WTC11 (cell line): Measurements from ENCODE around the gene GPD1L. TPM values are rescaled to one million over a fixed set of nuclear protein-coding genes. Genes with fewer than 3 reads are reported as not detected.

Experiments used
- ATAC-seq: fragments of 200-7000 bp; cut with Tn5 transposase; 2 replicates; pipeline ENCODE4 v1.10.0; 2021; ENCODE audit warnings: mild to moderate bottlenecking, moderate library complexity
- CTCF ChIA-PET: fragments of 300-600 bp; sonication (Branson Sonifier 250); formaldehyde crosslinking; loops from one replicate; lab custom pipeline; 2021; ENCODE audit warnings: antibody characterized with exemption; lab: Charles Lee
- POLR2A ChIA-PET: fragments of 350-600 bp; sonication (Branson Sonifier 250); formaldehyde crosslinking; loops from one replicate; lab custom pipeline; 2021; ENCODE audit warnings: antibody characterized with exemption; lab: Charles Lee
- DNase-seq: peaks from one replicate; pipeline ENCODE4 v3.0.0; 2021; ENCODE audit warnings: low spot score
- H3K27ac Mint-ChIP-seq: 2 replicates; pipeline ENCODE4 v1.8.0; 2021; ENCODE audit warnings: mixed read lengths
- H3K27me3 Mint-ChIP-seq: 2 replicates; pipeline ENCODE4 v1.8.0; 2021; ENCODE audit warnings: low read depth, mild to moderate bottlenecking, moderate library complexity, mixed read lengths
- H3K36me3 Mint-ChIP-seq: 2 replicates; pipeline ENCODE4 v1.8.0; 2021; ENCODE audit warnings: mixed read lengths
- H3K4me1 Mint-ChIP-seq: 2 replicates; pipeline ENCODE4 v1.8.0; 2022; ENCODE audit warnings: mixed read lengths
- H3K4me3 Mint-ChIP-seq: 2 replicates; pipeline ENCODE4 v1.8.0; 2021; ENCODE audit warnings: mild to moderate bottlenecking, moderate library complexity, mixed read lengths
- H3K9me3 Mint-ChIP-seq: 2 replicates; pipeline ENCODE4 v1.8.0; 2021; ENCODE audit warnings: mixed read lengths
- CREM ChIP-seq: sonication (generic); formaldehyde crosslinking; IDR thresholded peaks from 2 replicates; pipeline ENCODE4 v1.8.1; 2022; ENCODE audit warnings: mild to moderate bottlenecking, missing genetic modification reagents, moderate library complexity
- ESRRA ChIP-seq: sonication (generic); formaldehyde crosslinking; IDR thresholded peaks from 2 replicates; pipeline ENCODE4 v1.8.1; 2022; ENCODE audit warnings: mild to moderate bottlenecking, missing genetic modification reagents, borderline replicate concordance
- ETV6 ChIP-seq: sonication (generic); formaldehyde crosslinking; IDR thresholded peaks from 2 replicates; pipeline ENCODE4 v1.8.1; 2022; ENCODE audit warnings: mild to moderate bottlenecking, missing genetic modification reagents
- FOXJ3 ChIP-seq: sonication (generic); formaldehyde crosslinking; IDR thresholded peaks from 2 replicates; pipeline ENCODE4 v1.9.0; 2021; ENCODE audit warnings: missing genetic modification reagents, mild to moderate bottlenecking, borderline replicate concordance
- FOXP1 ChIP-seq: sonication (generic); formaldehyde crosslinking; IDR thresholded peaks from 2 replicates; pipeline ENCODE4 v1.8.0; 2022; ENCODE audit warnings: missing genetic modification reagents, mild to moderate bottlenecking, moderate library complexity, borderline replicate concordance
- GTF2I ChIP-seq: fragments of 250-450 bp; sonication (Bioruptor Pico); conservative IDR thresholded peaks from 2 replicates; pipeline ENCODE4 v1.4.0; 2021; ENCODE audit warnings: mild to moderate bottlenecking
- NFE2L1 ChIP-seq: sonication (generic); formaldehyde crosslinking; IDR thresholded peaks from 2 replicates; pipeline ENCODE4 v1.8.1; 2023; ENCODE audit warnings: missing genetic modification reagents
- NFYB ChIP-seq: sonication (generic); formaldehyde crosslinking; conservative IDR thresholded peaks from 2 replicates; pipeline ENCODE4 v1.8.0; 2022; ENCODE audit warnings: low read depth, missing genetic modification reagents
- NR2C2 ChIP-seq: sonication (generic); formaldehyde crosslinking; IDR thresholded peaks from 2 replicates; pipeline ENCODE4 v1.8.0; 2022; ENCODE audit warnings: mild to moderate bottlenecking, missing genetic modification reagents
- RELA ChIP-seq: sonication (generic); formaldehyde crosslinking; IDR thresholded peaks from 2 replicates; pipeline ENCODE4 v1.8.1; 2022; ENCODE audit warnings: missing genetic modification reagents, mild to moderate bottlenecking, borderline replicate concordance
- TEAD1 ChIP-seq: sonication (generic); formaldehyde crosslinking; IDR thresholded peaks from 2 replicates; pipeline ENCODE4 v1.8.0; 2022; ENCODE audit warnings: mild to moderate bottlenecking, missing genetic modification reagents
- ZNF138 ChIP-seq: sonication (generic); formaldehyde crosslinking; conservative IDR thresholded peaks from 2 replicates; pipeline ENCODE4 v1.8.1; 2022; ENCODE audit warnings: mild to moderate bottlenecking, moderate library complexity, missing genetic modification reagents
- ZNF232 ChIP-seq: sonication (generic); formaldehyde crosslinking; IDR thresholded peaks from 2 replicates; pipeline ENCODE4 v1.8.0; 2022; ENCODE audit warnings: mild to moderate bottlenecking, missing genetic modification reagents
- ZNF317 ChIP-seq: sonication (generic); formaldehyde crosslinking; IDR thresholded peaks from 2 replicates; pipeline ENCODE4 v1.8.1; 2023; ENCODE audit warnings: low read depth, mild to moderate bottlenecking, moderate library complexity, missing genetic modification reagents, borderline replicate concordance
- ZNF423 ChIP-seq: fragments of 250-450 bp; sonication (Bioruptor Pico); IDR thresholded peaks from 2 replicates; pipeline ENCODE4 v2.1.2; 2022; ENCODE audit warnings: mild to moderate bottlenecking, moderate library complexity
- total RNA-seq: library from RNA; stranded (reverse); gene quantifications from 3 replicates; pipeline ENCODE4 v1.2.3, GENCODE V29; 2021
- TF ChIP-seq, protein P1 (sequence below): sonication (generic); formaldehyde crosslinking; IDR thresholded peaks from 2 replicates; pipeline ENCODE4 v1.8.1; 2023; ENCODE audit warnings: mild to moderate bottlenecking, moderate library complexity, missing genetic modification reagents
- TF ChIP-seq, protein P2 (sequence below): fragments of 250-450 bp; sonication (Bioruptor Pico); conservative IDR thresholded peaks from 2 replicates; pipeline ENCODE4 v1.9.0; 2021; ENCODE audit warnings: mild to moderate bottlenecking
- TF ChIP-seq, protein P3 (sequence below): sonication (generic); formaldehyde crosslinking; IDR thresholded peaks from 2 replicates; pipeline ENCODE4 v1.8.1; 2022; ENCODE audit warnings: low read depth, mild to moderate bottlenecking, moderate library complexity, missing genetic modification reagents, borderline replicate concordance
- TF ChIP-seq, protein P4 (sequence below): sonication (generic); formaldehyde crosslinking; conservative IDR thresholded peaks from 2 replicates; pipeline ENCODE4 v1.8.1; 2022; ENCODE audit warnings: mild to moderate bottlenecking, missing genetic modification reagents
- TF ChIP-seq, protein P5 (sequence below): fragments of 250-450 bp; sonication (Bioruptor Pico); IDR thresholded peaks from 2 replicates; pipeline ENCODE4 v1.9.0; 2021; ENCODE audit warnings: mild to moderate bottlenecking
- TF ChIP-seq, protein P6 (sequence below): sonication (generic); formaldehyde crosslinking; IDR thresholded peaks from 2 replicates; pipeline ENCODE4 v1.8.0; 2022; ENCODE audit warnings: mild to moderate bottlenecking, missing genetic modification reagents
- TF ChIP-seq, protein P7 (sequence below): fragments of 250-450 bp; sonication (Bioruptor Pico); IDR thresholded peaks from 2 replicates; pipeline ENCODE4 v2.1.2; 2022; ENCODE audit warnings: mild to moderate bottlenecking, moderate library complexity
- TF ChIP-seq, protein P8 (sequence below): fragments of 250-450 bp; sonication (Bioruptor Pico); IDR thresholded peaks from 2 replicates; pipeline ENCODE4 v1.8.0; 2021; ENCODE audit warnings: mild to moderate bottlenecking
- TF ChIP-seq, protein P9 (sequence below): sonication (generic); formaldehyde crosslinking; conservative IDR thresholded peaks from 2 replicates; pipeline ENCODE4 v1.8.1; 2023; ENCODE audit warnings: mild to moderate bottlenecking, low read depth, missing genetic modification reagents, moderate library complexity

Gene GPD1L
- total RNA-seq, 1 experiment from 2014 or later = 5.8 TPM

DNA sequence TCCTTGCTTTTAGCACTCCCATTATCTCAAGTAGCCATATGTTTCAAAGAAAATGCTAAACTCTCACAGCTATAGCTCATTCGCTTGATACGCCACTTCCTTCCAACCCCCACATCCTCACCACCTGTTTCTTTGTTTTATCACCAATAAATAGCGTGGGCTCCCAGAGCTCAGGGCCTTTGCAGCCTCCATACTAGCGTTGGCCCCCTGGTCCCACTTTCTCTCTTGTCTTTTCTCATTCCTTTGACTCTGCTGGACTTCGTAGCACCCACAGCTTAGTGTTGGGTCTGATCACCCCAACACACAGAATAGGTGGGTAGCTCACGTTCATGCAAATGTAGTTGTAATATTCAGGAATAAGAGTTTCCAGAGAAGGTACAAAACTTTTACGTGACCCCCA lies 4.1 kb upstream of the GPD1L start:
- Mint-ChIP-seq H3K4me3 (no peak overlapping the region), H3K27me3 (peaks cover 24% of the 10 kb centered on the region), H3K4me1 (peaks cover 6% of the 10 kb centered on the region), H3K36me3 (peaks cover 25% of the 10 kb centered on the region), H3K9me3 (peaks cover 47% of the 10 kb centered on the region), H3K27ac (no peak overlapping the region)
- TF ChIP-seq, protein P1, sequence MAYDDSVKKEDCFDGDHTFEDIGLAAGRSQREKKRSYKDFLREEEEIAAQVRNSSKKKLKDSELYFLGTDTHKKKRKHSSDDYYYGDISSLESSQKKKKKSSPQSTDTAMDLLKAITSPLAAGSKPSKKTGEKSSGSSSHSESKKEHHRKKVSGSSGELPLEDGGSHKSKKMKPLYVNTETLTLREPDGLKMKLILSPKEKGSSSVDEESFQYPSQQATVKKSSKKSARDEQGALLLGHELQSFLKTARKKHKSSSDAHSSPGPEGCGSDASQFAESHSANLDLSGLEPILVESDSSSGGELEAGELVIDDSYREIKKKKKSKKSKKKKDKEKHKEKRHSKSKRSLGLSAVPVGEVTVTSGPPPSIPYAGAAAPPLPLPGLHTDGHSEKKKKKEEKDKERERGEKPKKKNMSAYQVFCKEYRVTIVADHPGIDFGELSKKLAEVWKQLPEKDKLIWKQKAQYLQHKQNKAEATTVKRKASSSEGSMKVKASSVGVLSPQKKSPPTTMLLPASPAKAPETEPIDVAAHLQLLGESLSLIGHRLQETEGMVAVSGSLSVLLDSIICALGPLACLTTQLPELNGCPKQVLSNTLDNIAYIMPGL (CRISPR knock-in tag) = no peak
- TF ChIP-seq, protein P2, sequence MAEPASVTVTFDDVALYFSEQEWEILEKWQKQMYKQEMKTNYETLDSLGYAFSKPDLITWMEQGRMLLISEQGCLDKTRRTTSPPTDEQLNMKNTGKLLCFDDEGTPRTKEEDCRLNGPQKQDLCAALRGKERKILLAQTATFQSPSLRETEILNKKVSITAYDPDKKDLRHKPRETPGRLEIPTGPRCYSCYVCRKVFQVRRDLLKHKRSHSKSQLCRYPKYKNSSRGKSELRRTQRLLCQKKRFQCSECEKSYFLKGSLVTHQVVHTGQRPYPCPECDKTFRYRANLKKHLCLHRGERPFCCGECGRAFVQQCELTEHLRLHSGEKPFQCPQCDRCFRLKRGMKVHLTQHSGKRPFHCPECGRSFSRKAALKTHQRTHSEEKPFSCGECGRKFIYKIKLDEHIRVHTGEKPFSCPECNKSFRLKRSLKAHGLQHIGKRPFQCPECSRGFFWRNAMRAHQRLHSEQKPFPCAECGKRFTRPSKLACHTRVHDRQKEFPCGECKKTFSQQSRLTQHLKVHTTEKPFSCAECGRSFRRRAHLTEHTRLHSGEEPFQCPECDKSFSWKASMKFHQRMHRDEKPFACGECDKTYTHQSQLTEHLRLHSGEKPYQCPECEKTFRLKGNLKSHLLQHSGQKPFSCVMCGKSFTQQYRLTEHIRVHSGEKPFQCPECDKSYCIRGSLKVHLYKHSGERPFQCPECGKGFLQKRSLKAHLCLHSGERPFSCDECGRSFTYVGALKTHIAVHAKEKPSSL (CRISPR knock-in tag) = no peak
- TF ChIP-seq CREM (CRISPR knock-in tag) = no peak
- TF ChIP-seq NFE2L1 (CRISPR knock-in tag) = no peak
- TF ChIP-seq GTF2I (CRISPR knock-in tag) = no peak
- TF ChIP-seq, protein P3, sequence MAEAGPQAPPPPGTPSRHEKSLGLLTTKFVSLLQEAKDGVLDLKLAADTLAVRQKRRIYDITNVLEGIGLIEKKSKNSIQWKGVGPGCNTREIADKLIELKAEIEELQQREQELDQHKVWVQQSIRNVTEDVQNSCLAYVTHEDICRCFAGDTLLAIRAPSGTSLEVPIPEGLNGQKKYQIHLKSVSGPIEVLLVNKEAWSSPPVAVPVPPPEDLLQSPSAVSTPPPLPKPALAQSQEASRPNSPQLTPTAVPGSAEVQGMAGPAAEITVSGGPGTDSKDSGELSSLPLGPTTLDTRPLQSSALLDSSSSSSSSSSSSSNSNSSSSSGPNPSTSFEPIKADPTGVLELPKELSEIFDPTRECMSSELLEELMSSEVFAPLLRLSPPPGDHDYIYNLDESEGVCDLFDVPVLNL (CRISPR knock-in tag) = no peak
- TF ChIP-seq ZNF138 (CRISPR knock-in tag) = no peak
- no peak for TF ChIP-seq RELA (CRISPR knock-in tag)
- no peak for TF ChIP-seq TEAD1 (CRISPR knock-in tag)
- TF ChIP-seq, protein P4, sequence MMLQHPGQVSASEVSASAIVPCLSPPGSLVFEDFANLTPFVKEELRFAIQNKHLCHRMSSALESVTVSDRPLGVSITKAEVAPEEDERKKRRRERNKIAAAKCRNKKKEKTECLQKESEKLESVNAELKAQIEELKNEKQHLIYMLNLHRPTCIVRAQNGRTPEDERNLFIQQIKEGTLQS = no peak
- no peak for TF ChIP-seq ETV6 (CRISPR knock-in tag)
- no peak for TF ChIP-seq FOXP1 (CRISPR knock-in tag)
- no peak for TF ChIP-seq ZNF232 (CRISPR knock-in tag)
- TF ChIP-seq FOXJ3 (CRISPR knock-in tag) = no peak
- TF ChIP-seq ZNF423 = no peak
- no peak for TF ChIP-seq ESRRA (CRISPR knock-in tag)
- TF ChIP-seq, protein P5, sequence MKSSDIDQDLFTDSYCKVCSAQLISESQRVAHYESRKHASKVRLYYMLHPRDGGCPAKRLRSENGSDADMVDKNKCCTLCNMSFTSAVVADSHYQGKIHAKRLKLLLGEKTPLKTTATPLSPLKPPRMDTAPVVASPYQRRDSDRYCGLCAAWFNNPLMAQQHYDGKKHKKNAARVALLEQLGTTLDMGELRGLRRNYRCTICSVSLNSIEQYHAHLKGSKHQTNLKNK = no peak
- no peak for TF ChIP-seq NFYB (CRISPR knock-in tag)
- TF ChIP-seq, protein P6, sequence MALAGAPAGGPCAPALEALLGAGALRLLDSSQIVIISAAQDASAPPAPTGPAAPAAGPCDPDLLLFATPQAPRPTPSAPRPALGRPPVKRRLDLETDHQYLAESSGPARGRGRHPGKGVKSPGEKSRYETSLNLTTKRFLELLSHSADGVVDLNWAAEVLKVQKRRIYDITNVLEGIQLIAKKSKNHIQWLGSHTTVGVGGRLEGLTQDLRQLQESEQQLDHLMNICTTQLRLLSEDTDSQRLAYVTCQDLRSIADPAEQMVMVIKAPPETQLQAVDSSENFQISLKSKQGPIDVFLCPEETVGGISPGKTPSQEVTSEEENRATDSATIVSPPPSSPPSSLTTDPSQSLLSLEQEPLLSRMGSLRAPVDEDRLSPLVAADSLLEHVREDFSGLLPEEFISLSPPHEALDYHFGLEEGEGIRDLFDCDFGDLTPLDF (CRISPR knock-in tag) = no peak
- ChIA-PET CTCF (no interaction called here), POLR2A (no interaction called here)
- DNase-seq (no peak), ATAC-seq (no peak)

DNA sequence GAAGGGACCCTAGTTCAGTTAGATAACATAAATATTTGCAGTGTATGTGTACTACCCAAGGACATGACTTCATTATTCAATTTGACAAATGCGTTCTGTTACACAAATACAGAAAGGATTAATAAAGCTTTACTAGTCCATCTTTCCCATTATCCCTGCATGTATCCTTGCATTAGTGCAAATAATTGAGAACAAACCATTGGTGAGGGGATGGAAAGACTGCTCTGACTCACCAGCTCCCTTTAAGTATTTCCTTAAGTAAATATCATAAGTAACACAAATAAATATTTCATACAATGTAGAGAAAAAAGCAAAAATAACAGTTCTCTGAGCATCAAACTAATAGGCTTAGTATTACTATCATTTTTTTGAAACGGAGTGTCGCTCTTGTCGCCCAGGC lies 1.9 kb upstream of the GPD1L start:
- POLR2A ChIA-PET = no interaction called here
- TF ChIP-seq, protein P7, sequence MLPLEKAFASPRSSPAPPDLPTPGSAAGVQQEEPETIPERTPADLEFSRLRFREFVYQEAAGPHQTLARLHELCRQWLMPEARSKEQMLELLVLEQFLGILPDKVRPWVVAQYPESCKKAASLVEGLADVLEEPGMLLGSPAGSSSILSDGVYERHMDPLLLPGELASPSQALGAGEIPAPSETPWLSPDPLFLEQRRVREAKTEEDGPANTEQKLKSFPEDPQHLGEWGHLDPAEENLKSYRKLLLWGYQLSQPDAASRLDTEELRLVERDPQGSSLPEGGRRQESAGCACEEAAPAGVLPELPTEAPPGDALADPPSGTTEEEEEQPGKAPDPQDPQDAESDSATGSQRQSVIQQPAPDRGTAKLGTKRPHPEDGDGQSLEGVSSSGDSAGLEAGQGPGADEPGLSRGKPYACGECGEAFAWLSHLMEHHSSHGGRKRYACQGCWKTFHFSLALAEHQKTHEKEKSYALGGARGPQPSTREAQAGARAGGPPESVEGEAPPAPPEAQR (CRISPR knock-in tag) = no peak
- TF ChIP-seq, protein P8, sequence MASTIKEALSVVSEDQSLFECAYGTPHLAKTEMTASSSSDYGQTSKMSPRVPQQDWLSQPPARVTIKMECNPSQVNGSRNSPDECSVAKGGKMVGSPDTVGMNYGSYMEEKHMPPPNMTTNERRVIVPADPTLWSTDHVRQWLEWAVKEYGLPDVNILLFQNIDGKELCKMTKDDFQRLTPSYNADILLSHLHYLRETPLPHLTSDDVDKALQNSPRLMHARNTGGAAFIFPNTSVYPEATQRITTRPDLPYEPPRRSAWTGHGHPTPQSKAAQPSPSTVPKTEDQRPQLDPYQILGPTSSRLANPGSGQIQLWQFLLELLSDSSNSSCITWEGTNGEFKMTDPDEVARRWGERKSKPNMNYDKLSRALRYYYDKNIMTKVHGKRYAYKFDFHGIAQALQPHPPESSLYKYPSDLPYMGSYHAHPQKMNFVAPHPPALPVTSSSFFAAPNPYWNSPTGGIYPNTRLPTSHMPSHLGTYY = no peak
- no peak for TF ChIP-seq NR2C2 (CRISPR knock-in tag)
- TF ChIP-seq ESRRA (CRISPR knock-in tag) = no peak
- TF ChIP-seq ZNF317 (CRISPR knock-in tag) = no peak
- TF ChIP-seq, protein P9, sequence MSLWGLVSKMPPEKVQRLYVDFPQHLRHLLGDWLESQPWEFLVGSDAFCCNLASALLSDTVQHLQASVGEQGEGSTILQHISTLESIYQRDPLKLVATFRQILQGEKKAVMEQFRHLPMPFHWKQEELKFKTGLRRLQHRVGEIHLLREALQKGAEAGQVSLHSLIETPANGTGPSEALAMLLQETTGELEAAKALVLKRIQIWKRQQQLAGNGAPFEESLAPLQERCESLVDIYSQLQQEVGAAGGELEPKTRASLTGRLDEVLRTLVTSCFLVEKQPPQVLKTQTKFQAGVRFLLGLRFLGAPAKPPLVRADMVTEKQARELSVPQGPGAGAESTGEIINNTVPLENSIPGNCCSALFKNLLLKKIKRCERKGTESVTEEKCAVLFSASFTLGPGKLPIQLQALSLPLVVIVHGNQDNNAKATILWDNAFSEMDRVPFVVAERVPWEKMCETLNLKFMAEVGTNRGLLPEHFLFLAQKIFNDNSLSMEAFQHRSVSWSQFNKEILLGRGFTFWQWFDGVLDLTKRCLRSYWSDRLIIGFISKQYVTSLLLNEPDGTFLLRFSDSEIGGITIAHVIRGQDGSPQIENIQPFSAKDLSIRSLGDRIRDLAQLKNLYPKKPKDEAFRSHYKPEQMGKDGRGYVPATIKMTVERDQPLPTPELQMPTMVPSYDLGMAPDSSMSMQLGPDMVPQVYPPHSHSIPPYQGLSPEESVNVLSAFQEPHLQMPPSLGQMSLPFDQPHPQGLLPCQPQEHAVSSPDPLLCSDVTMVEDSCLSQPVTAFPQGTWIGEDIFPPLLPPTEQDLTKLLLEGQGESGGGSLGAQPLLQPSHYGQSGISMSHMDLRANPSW (CRISPR knock-in tag) = no peak

More for the DNA sequence above, 1.9 kb upstream of the GPD1L start:
- peaks cover 9% of the 10 kb centered on the region for H3K4me1 Mint-ChIP-seq
- H3K36me3 Mint-ChIP-seq = peaks cover 25% of the 10 kb centered on the region
- no peak for DNase-seq
- no peak overlapping the region for H3K27ac Mint-ChIP-seq
- ATAC-seq = no peak
- CTCF ChIA-PET = no interaction called here
- peaks cover 38% of the 10 kb centered on the region for H3K9me3 Mint-ChIP-seq
- H3K4me3 Mint-ChIP-seq = no peak overlapping the region
- peaks cover 39% of the 10 kb centered on the region for H3K27me3 Mint-ChIP-seq
